ENCODE measurements around the gene AFM.
"Not testable (repeated sequence)": the region's sequence is repeated elsewhere in the genome, so short reads cannot be mapped to it uniquely, and the experiment has no call there.

The AFM gene

GRCh38 chr4:73501664-73502265 is 20.2 kb downstream of the AFM start:
- no peak for DNase-seq (ENCODE audit: low read depth in 2 of 3, low spot score in 1 of 3)

GRCh38 chr4:73505567-73505966 is 24.0 kb downstream of the AFM start:
- no peak for DNase-seq (ENCODE audit: low read depth in 2 of 3, low spot score in 1 of 3)

- no peak for DNase-seq (ENCODE audit: low read depth in 2 of 3, low spot score in 1 of 3)
Measured at GRCh38 chr4:73507541-73507940, 26.0 kb downstream of the AFM start.

- no peak for DNase-seq (ENCODE audit: low read depth in 2 of 3, low spot score in 1 of 3)
Measured at GRCh38 chr4:73508651-73509050, 27.1 kb downstream of the AFM start.

- no peak for DNase-seq (ENCODE audit: low read depth in 2 of 3, low spot score in 1 of 3)
Measured at GRCh38 chr4:73518340-73518739, 36.8 kb downstream of the AFM start.

- DNase-seq (ENCODE audit: low read depth in 2 of 3, low spot score in 1 of 3) = no peak
Measured at GRCh38 chr4:73520821-73521220, 39.3 kb downstream of the AFM start.

GRCh38 chr4:73523126-73523525 is 41.6 kb downstream of the AFM start:
- DNase-seq (ENCODE audit: low read depth in 2 of 3, low spot score in 1 of 3) = no peak

- DNase-seq (ENCODE audit: low read depth in 2 of 3, low spot score in 1 of 3) = no peak
Measured at GRCh38 chr4:73525611-73526010, 44.1 kb downstream of the AFM start.

- DNase-seq (ENCODE audit: low read depth in 2 of 3, low spot score in 1 of 3) = no peak
Measured at GRCh38 chr4:73527196-73527595, 45.7 kb downstream of the AFM start.

- no peak for DNase-seq (ENCODE audit: low read depth in 2 of 3, low spot score in 1 of 3)
Measured at GRCh38 chr4:73528171-73528570, 46.6 kb downstream of the AFM start.

- no peak for DNase-seq (ENCODE audit: low read depth in 2 of 3, low spot score in 1 of 3)
Measured at GRCh38 chr4:73533515-73534422, 52.2 kb downstream of the AFM start.

GRCh38 chr4:73538162-73538561 is 56.6 kb downstream of the AFM start:
- DNase-seq (ENCODE audit: low read depth in 2 of 3, low spot score in 1 of 3) = no peak

- DNase-seq (ENCODE audit: low read depth in 2 of 3, low spot score in 1 of 3) = no peak
Measured at GRCh38 chr4:73539386-73539785, 57.8 kb downstream of the AFM start.

- DNase-seq (ENCODE audit: low read depth in 2 of 3, low spot score in 1 of 3) = no peak
Measured at GRCh38 chr4:73540826-73541225, 59.3 kb downstream of the AFM start.

- no peak for DNase-seq (ENCODE audit: low read depth in 2 of 3, low spot score in 1 of 3)
Measured at GRCh38 chr4:73541251-73541650, 59.7 kb downstream of the AFM start.

- DNase-seq (ENCODE audit: low read depth in 2 of 3, low spot score in 1 of 3) = no peak
Measured at GRCh38 chr4:73544620-73545019, 63.1 kb downstream of the AFM start.

- not testable (repeated sequence) for DNase-seq (ENCODE audit: low read depth in 2 of 3, low spot score in 1 of 3)
Measured at GRCh38 chr4:73550865-73551264, 69.3 kb downstream of the AFM start.

Measured in stimulated activated CD4-positive, alpha-beta T cell treated with anti-CD3 and anti-CD28 coated beads, Interleukin-12 subunit alpha, Interleukin-12 subunit beta, amount 100 ng/mL, for 48 hours (primary cell).